ENCODE data around the gene TBPL1. TPM values are rescaled to one million over a fixed set of nuclear protein-coding genes. Genes with fewer than 3 reads are reported as not detected.

Gene TBPL1
- total and polyA plus RNA-seq, 11 donors: 9.9 to 20.3 (median 16.0) TPM

GRCh38 chr6:133980168-133980567 is 27.1 kb downstream of the TBPL1 start:
- Histone ChIP-seq H3K27me3 (no peaks in the 10 kb centered on the region), H3K4me1 (peaks cover 0 to 22% (median 13%) of the 10 kb centered on the region in 12 donors), H3K9me3 (no peaks in the 10 kb centered on the region), H3K4me3 (no peak overlapping the region), H3K27ac (no peak overlapping the region), H3K36me3 (peaks cover 0 to 53% (median 20%) of the 10 kb centered on the region in 9 donors)
- 91 to 96% (median 94%) methylated on average over 3 of the region's 3 CpGs for WGBS, 4 donors
- TF ChIP-seq CTCF (IDR thresholded peaks at IDR 0.05) (no peak), POLR2A (IDR thresholded peaks at IDR 0.05) (no peak)
- no peak for ATAC-seq
- no peak for DNase-seq
- intact Hi-C loops (cut with DNase I): no loop called here

- TF ChIP-seq POLR2A (IDR thresholded peaks at IDR 0.05): no peak
- no peak for TF ChIP-seq CTCF (IDR thresholded peaks at IDR 0.05)
- no peak overlapping the region for H3K27ac ChIP-seq
- no peak overlapping the region for H3K4me3 ChIP-seq
- H3K9me3 ChIP-seq: no peaks in the 10 kb centered on the region
- H3K4me1 ChIP-seq: peaks cover 0 to 11% (median 8%) of the 10 kb centered on the region in 12 donors
- intact Hi-C loops (cut with DNase I): no loop called here
- H3K36me3 ChIP-seq: peaks cover 0 to 84% (median 45%) of the 10 kb centered on the region in 9 donors
- DNase-seq (peak in 2 of 5 donors; percentile 34 to 70), ATAC-seq (peak in 3 of 4 donors; percentile 55 to 61 (median 59))
- H3K27me3 ChIP-seq: no peaks in the 10 kb centered on the region
- WGBS, 4 donors: 71 to 76% (median 73%) methylated on average over 9 of the region's 9 CpGs
Observed at GRCh38 chr6:133983099-133983939, 30.3 kb downstream of the TBPL1 start.

- Histone ChIP-seq H3K36me3 (peaks cover 0 to 100% (median 56%) of the 10 kb centered on the region in 9 donors), H3K27ac (no peak overlapping the region), H3K4me1 (peaks cover 0 to 8% (median 0%) of the 10 kb centered on the region in 12 donors), H3K9me3 (no peaks in the 10 kb centered on the region), H3K4me3 (no peak overlapping the region), H3K27me3 (no peaks in the 10 kb centered on the region)
- no peak for DNase-seq
- no peak for ATAC-seq
- TF ChIP-seq POLR2A (IDR thresholded peaks at IDR 0.05): no peak
- no peak for TF ChIP-seq CTCF (IDR thresholded peaks at IDR 0.05)
- intact Hi-C loops (cut with DNase I): no loop called here
- 95 to 100% (median 99%) methylated on average over 1 of the region's 1 CpG for WGBS, 4 donors
Observed at GRCh38 chr6:133985970-133986369, 32.9 kb downstream of the TBPL1 start.

GRCh38 chr6:133986942-133987341 is 33.9 kb downstream of the TBPL1 start:
- Histone ChIP-seq H3K27me3 (no peaks in the 10 kb centered on the region), H3K4me1 (peaks cover 0 to 18% (median 0%) of the 10 kb centered on the region in 12 donors), H3K27ac (no peak overlapping the region), H3K4me3 (no peak overlapping the region), H3K36me3 (peaks cover 0 to 98% (median 54%) of the 10 kb centered on the region in 9 donors), H3K9me3 (no peaks in the 10 kb centered on the region)
- DNase-seq (no peak), ATAC-seq (no peak)
- no peak for TF ChIP-seq POLR2A (IDR thresholded peaks at IDR 0.05)
- TF ChIP-seq CTCF (IDR thresholded peaks at IDR 0.05): no peak
- intact Hi-C loops (cut with DNase I): no loop called here
- 92 to 95% (median 94%) methylated on average over 2 of the region's 2 CpGs for WGBS, 4 donors
